OCI-M1 (cell line): ENCODE results near the gene GBX1.

Source experiments
- DNase-seq: peaks from one replicate; lab custom pipeline; 2025; lab: John Stamatoyannopoulos, UW

Gene GBX1

GRCh38 chr7:151167197-151167961, at the start of gene GBX1:
TSS of gene GBX1 (minus strand) at chr7:151167694. CDS start at chr7:151167548, 146 bp downstream.
- no peak for DNase-seq

DNA sequence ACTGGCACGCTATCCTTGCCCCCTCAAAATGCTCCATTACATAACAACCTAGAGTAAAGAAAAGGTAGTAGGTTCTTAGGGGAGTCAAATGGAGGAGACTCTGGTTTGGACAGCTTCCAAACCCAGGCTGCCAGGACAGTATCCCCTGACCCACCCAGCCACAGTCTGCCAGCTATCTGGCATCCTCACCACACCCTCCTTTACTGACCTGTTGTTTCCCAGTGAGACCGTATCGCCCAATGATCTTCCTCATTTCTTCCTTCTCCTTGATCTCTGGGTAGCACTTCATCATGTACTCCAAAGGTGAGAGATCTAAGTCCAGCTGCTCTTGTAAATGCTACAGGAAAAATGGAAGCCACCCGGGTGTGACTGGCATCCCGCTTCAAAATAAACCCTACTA, 47.9 kb upstream of the GBX1 start:
- no peak for DNase-seq

DNA sequence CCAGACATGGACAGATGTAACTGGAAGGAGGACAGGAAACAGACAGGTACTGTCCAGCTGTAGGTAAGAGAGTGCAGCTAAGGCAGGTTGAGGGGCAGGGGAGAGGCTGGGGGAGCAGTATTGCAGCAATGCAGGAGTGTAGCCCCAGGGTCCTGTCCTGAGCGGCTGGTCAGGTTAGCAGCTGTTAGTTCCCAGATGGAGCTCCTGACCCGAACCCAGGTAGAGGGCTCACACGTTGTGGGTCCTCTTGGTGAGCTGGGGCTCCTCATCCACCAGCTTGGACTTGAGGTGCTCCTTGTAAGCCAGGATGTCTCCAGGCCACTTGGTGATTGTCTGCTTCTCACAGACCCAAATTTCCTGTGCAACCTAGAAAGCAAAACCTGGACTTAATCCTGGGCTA, 46.3 kb upstream of the GBX1 start:
- DNase-seq: no peak

DNA sequence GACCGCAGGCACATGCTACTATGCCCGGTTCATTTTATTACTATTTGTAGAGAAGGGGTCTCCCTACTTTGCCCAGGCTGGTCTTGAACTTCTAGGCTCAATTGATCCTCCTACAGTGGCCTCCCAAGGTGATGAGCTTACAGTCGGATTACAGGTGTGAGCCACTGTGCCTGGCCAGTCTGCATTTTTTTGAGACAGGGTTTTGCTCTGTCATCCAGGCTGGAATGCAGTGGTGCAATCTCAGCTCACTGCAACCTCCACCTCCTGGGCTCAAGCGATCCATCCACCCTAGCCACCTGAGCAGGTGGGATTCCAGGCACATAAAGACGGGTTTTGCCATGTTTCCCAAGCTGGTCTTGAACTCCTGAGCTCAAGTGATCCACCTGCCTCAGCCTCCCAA, 45.1 kb upstream of the GBX1 start:
- DNase-seq: no peak

- no peak for DNase-seq
These were observed 43.8 kb upstream of the GBX1 start for GRCh38 chr7:151211155-151211772.

DNA sequence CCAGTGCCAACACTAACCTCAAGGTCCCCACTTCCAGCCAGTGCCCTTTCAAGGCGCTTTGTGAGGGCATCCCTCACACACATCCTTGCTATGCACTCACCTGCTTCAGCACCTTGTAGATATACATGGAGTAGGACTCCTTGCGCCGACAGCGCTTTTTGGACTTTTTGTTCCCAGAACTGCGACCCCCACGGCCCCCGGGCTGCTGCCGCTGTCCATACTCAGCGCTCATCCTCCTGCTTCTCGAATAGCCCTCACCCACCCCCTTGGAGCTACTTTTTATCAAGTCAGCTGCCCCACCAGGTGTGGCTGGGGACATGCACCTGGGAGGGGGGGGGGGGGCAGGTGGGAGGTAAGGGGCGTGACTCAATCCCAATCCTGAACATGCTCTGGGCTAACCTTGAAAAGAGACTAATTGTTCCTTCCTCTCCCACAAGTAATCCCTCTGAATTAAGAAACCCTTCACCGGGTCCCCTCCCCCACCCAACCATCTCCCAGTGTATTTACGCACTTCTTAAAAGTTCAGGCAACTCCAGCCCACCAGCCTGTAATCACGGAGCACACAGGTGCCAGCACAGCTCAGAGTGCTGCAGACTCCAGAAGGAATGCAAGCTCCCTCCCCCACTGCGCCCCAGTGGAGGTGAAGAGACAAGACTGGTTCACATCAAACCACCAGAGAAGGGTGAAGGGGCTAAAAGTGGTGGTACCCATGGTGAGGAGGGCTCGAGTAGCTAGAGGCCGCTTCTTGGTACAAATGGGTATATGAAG, 42.8 kb upstream of the GBX1 start, which contains the start of gene H2BK1:
Gene H2BK1, minus strand, starts transcription at position 402 of the 768 bp plus-strand sequence. Its CDS starts 170 bp downstream, at position 232.
- DNase-seq: no peak

DNA sequence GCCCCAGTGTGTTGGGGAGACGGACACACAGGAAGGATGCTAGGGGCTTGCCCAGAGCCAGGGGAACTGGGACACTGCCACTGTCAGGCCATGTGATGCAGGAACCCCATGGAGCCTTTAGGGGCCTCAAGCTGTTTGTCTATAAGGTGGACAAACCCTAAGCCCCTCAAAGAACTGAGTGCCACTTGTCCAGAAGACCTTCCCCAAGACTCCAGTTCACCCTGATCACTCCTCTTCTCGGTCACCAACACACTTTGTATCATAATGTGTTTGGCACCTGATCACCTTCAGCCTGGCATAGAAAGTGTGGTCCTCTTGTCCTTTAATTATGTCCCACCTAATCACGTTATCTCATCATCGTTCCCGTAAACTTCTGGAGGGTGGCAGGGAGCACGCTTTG, 42.1 kb upstream of the GBX1 start:
- DNase-seq: no peak

DNA sequence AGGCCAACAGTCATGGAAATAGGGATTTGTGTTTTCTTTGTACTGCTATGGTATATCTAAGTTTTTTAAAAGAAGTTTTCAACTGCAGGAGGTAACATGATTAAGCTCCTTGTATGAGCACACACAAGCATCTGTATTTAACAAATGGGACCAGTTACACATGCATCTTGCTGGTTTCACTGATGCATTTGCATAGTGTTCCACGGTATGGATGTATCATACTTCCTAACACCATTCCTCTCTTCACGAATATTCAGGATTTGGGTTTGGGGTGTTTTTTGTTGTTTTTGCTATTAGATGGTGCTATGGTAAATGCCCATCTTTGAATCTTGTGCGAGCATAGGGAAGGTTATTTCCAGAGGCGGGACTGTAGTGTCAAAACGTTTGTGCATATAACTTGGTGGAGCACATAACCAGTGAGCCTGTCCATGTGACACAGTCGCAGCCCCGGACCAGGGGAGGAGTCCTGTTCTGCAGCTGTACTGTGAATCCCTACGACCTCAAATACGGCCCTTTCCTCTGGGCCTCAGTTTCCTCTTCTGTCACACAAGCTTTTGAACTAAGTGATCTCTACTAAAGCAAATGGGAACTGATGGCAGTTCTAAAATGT, 40.9 kb upstream of the GBX1 start:
- no peak for DNase-seq

- DNase-seq: no peak
These were observed 40.3 kb upstream of the GBX1 start for GRCh38 chr7:151207804-151208203.

DNA sequence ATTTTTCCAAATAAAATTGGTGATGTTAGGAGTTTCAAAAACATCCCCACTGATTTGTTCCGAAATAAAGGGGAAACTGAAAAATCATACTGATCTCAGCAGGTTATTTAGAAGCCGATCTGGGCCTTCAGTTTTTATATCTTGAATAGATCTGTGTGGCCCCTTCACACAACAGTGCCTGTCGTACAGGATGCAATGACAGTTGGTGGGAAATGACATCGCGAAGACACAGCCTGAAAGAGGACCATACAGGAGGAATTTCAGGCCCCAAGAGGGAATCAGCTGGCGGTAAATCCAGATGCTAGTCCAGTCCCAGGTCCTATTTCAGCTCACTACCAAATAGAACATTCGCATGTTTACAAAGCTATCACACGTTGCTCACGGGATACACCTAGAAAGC, 39.8 kb upstream of the GBX1 start:
- peak; percentile 31 for DNase-seq

DNA sequence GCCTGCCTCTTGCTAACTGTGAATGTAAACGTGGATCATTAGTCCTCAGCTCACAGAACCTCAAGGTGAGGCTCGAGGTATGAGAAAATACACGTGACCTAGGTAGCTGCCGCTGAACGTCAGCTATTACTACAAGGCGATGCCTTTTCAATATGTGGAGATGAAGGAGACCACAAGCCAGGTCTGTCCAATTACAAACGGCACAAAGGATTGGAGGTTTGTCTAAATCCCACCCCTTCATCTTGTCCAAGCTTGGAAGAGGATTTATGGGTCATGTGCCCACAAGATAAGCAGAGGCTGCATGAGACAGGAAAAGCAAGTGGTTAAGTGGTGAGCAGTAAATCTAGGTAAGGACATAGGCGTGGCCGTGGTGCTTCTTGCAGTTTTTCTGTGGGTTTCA, 39.4 kb upstream of the GBX1 start:
- DNase-seq: peak; percentile 76

DNA sequence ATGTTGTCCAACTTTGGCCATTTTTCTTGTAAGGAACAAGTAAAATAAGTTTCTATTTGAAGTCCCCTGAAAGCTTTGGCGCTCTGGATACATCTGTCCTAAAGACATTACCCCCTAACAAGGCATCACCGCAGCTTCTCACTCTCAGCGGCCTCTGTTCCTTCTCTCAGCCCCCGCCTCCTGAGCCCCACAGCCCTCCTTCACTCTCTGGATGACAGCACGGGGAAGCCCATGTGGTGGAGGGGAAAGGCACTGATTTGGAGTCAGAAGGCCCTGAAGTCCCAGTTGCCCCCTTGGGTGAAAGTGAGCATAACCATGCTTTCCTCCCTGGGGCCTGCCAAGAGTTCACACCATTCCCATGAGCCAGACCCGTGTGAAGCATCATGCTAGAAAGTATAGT, 38.2 kb upstream of the GBX1 start:
- no peak for DNase-seq

DNA sequence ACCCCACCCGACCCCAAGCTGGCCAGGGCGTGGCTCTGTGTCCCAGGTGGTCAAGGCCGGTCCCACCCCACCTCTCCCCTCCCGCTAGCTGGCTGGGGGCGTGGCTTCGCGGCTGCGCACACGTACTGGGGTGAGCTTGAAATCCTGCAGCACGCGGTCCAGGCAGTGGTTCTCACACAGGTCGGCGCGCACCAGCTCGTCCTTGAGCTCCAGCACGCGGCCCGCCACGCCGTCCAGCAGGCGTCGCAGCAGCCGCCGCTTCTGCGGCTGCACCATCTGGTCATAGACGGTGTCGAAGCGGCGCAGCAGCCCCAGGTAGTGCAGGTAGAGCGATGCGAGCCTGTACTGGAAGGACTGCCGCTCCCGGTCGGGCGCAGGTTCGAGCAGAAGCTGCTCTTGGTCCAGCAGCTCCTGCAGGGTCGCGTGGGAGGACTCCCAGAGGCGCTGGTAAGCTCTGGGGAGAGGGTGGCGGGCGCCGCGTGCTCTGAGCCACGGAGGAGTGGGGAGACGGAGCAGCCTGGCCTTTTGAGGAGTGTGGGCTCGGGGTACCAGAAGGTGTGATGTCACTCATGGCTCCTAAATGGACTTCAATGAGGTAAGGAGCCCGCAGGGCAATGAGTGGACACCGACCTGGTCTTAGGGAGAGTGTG, 37.0 kb upstream of the GBX1 start:
- DNase-seq: no peak

- DNase-seq: no peak
These were observed 35.3 kb upstream of the GBX1 start for GRCh38 chr7:151202836-151203235.

GRCh38 chr7:151201751-151202150, 34.3 kb upstream of the GBX1 start:
- DNase-seq: no peak

DNA sequence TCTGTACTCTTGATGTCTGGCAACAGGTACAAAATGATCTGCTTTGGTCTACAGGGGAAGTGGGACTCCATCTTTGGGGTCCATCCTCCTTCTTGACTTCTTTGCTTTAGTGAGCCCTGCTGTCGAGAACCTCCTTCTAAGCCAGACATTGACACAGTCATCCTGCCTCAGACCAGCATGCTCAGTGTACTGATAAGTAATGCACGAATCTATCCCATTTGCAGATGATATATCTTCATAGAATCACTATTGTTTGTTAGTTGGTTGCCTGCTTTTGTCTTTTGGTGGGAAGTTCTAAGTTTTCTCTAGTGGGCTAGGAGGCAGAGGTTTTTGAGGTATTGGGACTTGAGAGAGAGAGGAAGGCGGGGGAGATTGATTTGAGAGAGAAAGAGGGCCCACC, 33.9 kb upstream of the GBX1 start:
- DNase-seq: no peak

DNA sequence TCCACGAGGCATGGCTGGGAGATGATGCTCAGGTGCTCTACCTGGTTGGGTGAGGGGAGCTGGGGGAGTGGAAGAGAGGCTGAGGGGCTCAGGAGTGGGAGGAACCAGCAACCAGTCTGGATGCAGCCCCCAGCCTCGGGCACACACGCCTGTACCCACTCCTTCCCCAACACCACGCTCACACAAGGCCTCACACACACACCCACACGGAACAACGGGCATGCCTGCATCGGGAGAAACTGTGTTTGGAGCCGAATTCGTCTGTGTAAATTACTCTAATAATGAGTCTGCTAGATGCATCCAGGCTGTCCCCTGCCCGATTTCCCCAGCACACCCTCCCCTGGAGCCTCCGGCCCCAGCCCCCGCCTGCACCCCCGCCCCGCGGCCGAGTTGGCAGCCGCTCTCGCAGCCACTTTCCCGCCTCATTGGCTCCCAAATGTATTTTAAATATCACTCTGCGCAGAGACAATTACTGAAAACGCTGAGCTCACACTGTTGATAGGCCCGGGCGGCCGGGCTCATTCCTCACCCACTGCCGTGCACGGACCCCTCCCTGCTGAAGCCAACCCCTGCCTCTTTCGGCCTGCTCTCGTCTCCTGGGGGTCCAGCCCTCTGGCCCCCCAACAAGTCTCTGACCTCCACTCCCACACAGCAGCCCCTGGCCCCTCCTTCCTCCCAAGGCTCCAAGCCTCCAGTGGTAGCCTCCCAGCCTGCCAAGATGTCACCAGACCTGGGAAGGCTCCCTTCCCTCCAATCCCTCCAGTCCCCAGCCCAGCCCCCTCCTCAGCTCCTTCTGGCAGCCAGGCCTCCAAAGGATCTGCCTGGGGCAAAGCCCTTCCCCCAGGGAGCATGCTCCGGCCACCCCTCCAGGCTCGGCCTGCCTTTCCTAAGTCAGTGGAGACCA, 31.7 kb upstream of the GBX1 start:
- no peak for DNase-seq

DNA sequence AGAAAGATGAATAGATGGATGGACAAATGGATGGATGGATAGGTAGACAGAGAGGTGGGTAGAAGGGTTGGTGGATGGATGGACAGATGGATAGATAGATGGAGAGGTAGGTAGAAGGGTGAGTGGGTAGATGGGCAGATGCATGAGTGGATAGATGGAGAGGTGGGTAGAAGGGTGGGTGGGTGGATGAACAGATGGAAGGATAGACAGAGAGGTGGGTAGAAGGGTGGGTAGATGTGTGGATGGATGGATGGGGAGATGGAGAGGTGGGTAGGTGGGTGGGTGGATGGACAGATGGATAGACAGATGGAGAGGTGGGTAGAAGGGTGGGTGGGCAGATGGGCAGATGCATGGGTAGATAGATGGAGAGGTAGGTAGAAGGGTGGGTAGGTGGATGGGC, 30.4 kb upstream of the GBX1 start:
- no peak for DNase-seq

DNA sequence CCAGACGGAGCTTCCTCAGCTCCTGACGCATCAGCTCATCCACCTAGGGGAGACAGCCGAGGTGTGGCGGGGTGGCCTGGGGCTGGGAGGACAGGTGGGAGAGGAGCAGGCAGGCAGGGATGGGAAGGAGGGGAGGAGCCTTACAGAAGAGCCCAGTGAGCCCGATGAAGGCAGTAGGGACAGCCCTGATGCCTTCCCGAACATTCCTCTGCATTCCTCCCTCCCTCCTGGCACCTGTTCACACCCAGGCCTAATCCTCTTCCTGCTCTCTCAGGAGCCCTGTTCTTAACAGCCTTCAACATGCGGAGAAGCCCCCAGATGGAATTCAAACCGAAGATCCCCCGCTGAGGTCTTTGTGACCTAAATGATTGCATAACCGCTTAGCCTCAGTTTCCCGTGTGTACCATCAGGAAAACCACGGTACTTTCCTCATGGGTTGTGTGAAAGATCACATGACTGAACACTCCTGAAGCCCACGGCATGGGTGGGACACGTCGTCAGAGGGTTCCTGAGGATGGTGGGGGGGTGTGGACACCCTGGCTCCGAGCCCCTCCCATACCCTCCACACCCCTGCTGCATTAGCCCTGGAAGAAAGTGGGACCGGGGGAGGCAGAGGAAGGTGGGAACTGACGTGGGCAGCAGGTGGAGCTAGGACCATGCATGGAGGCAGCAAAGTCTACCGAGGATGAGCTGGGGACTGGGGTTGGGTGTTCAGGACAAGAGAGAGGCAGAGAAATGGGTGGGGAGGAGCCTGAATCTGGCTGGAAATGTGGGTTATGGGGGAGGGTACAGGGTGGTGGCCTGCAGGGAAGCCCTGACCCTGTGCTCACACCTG, 28.3 kb upstream of the GBX1 start:
- DNase-seq: no peak

DNA sequence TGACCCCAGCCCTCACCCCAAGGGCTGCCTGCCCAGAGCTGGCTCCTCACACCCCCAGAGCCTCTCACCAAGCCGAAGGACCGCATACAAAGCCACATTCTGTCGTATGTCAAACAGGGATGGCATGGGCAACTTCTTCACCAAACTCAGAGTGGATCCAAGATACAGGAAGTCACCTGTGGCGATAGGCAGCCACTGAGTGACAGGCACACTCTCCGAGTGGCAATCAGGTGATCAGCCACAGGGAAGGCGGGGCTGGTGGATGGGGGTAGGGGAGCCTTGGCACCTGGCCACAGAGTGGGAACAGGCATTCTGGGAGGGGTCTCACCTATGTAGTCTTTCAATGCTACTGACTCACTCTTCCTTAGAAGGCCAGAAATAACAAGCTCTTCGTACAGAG, 26.7 kb upstream of the GBX1 start:
- no peak for DNase-seq
